MM.1S (cell line): ENCODE results near the gene MCF2L2.
"Not testable (repeated sequence)": the region's sequence is repeated elsewhere in the genome, so short reads cannot be mapped to it uniquely, and the experiment has no call there.

Experiments used
- DNase-seq: peaks from one replicate; pipeline ENCODE4 v3.0.0-alpha.2; 2015
- H2AFZ ChIP-seq: fragments of 300-600 bp; sonication (generic); 2 replicates; pipeline ENCODE4 v1.6.0; 2016; ENCODE audit warnings: antibody characterized with exemption, low read length
- H3F3A ChIP-seq: fragments of 300-600 bp; sonication (generic); 2 replicates; pipeline ENCODE4 v1.6.1; 2016; ENCODE audit warnings: mild to moderate bottlenecking, antibody characterized with exemption, low read length, moderate library complexity, mixed read lengths; ENCODE audit not compliant: insufficient read depth
- H3K27ac ChIP-seq: fragments of 300-600 bp; sonication (generic); 2 replicates; pipeline ENCODE4 v1.5.1; 2016; ENCODE audit warnings: mild to moderate bottlenecking, low read length
- H3K27me3 ChIP-seq: fragments of 300-600 bp; sonication (generic); replicated peaks from 2 replicates; pipeline ENCODE4 v1.6.0; 2016; ENCODE audit warnings: low read length; ENCODE audit not compliant: insufficient read depth
- H3K36me3 ChIP-seq: fragments of 300-600 bp; sonication (generic); replicated peaks from 2 replicates; pipeline ENCODE4 v1.6.1; 2016; ENCODE audit warnings: mild to moderate bottlenecking, low read length, mixed read lengths; ENCODE audit not compliant: insufficient read depth
- H3K4me1 ChIP-seq: fragments of 300-600 bp; sonication (generic); 2 replicates; pipeline ENCODE4 v1.6.1; 2016; ENCODE audit warnings: low read length, mixed read lengths
- H3K4me2 ChIP-seq: fragments of 300-600 bp; sonication (generic); 2 replicates; pipeline ENCODE4 v1.6.0; 2016; ENCODE audit warnings: low read depth, low read length
- H3K4me3 ChIP-seq: fragments of 300-600 bp; sonication (generic); 2 replicates; pipeline ENCODE4 v1.5.1; 2016; ENCODE audit warnings: low read length, mixed read lengths
- H3K79me2 ChIP-seq: fragments of 300-600 bp; sonication (generic); 2 replicates; pipeline ENCODE4 v1.6.1; 2016; ENCODE audit warnings: mixed run types, low read length, mixed read lengths
- H3K9ac ChIP-seq: fragments of 300-600 bp; sonication (generic); 2 replicates; pipeline ENCODE4 v1.6.1; 2016; ENCODE audit warnings: low read length, mixed read lengths
- H3K9me2 ChIP-seq: fragments of 300-600 bp; sonication (generic); replicated peaks from 2 replicates; pipeline ENCODE4 v1.6.1; 2016; ENCODE audit warnings: mild to moderate bottlenecking, low read length, mixed read lengths; ENCODE audit not compliant: insufficient read depth
- H3K9me3 ChIP-seq: fragments of 300-600 bp; sonication (generic); replicated peaks from 2 replicates; pipeline ENCODE4 v1.6.1; 2016; ENCODE audit warnings: mild to moderate bottlenecking, low read length, mixed read lengths; ENCODE audit not compliant: insufficient read depth
- H4K20me1 ChIP-seq: fragments of 300-600 bp; sonication (generic); 2 replicates; pipeline ENCODE4 v1.6.1; 2016; ENCODE audit warnings: mild to moderate bottlenecking, low read length, moderate library complexity, mixed read lengths; ENCODE audit not compliant: insufficient read depth
- EZH2 ChIP-seq: fragments of 300-600 bp; sonication (generic); optimal IDR thresholded peaks from 2 replicates; pipeline ENCODE3; 2017; ENCODE audit warnings: low read depth, mild to moderate bottlenecking, antibody characterized with exemption, low read length, mixed read lengths
- EZH2phosphoT487 ChIP-seq: fragments of 300-600 bp; sonication (generic); IDR thresholded peaks from 2 replicates; pipeline ENCODE4 v1.6.1; 2018; ENCODE audit warnings: antibody characterized with exemption, low read length
- TF ChIP-seq, protein P1 (sequence below): fragments of 300-600 bp; sonication (generic); IDR thresholded peaks from 2 replicates; pipeline ENCODE4 v1.5.1; 2016; ENCODE audit warnings: antibody characterized with exemption, low read length, mixed read lengths

The MCF2L2 gene

DNA sequence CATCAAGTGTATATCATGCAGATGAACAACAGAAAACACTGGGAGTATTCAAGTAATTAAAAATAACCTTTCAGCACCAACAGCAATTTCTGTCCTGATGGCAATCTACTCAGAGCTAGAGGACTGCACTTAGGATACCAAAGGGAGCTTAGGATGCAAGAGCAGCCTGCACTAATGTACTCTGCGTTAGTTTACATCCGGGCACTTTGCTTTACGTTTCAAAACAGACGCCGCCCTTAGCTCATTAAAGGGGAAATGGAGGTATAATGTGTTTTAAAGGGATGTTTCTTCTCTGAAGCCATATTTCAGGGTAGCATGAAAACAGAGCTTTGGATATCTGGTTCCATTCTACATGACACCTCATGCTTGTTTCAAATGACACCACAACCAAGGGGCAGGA is 189.4 kb downstream of the MCF2L2 start:
- no peak for DNase-seq
- no peak overlapping the region for H3K27ac ChIP-seq
- H3K4me2 ChIP-seq = no peak overlapping the region
- H4K20me1 ChIP-seq = no peaks in the 10 kb centered on the region
- no peaks in the 10 kb centered on the region for H3K4me1 ChIP-seq
- TF ChIP-seq EZH2phosphoT487 (no peak), EZH2 (no peak)
- TF ChIP-seq, protein P1, sequence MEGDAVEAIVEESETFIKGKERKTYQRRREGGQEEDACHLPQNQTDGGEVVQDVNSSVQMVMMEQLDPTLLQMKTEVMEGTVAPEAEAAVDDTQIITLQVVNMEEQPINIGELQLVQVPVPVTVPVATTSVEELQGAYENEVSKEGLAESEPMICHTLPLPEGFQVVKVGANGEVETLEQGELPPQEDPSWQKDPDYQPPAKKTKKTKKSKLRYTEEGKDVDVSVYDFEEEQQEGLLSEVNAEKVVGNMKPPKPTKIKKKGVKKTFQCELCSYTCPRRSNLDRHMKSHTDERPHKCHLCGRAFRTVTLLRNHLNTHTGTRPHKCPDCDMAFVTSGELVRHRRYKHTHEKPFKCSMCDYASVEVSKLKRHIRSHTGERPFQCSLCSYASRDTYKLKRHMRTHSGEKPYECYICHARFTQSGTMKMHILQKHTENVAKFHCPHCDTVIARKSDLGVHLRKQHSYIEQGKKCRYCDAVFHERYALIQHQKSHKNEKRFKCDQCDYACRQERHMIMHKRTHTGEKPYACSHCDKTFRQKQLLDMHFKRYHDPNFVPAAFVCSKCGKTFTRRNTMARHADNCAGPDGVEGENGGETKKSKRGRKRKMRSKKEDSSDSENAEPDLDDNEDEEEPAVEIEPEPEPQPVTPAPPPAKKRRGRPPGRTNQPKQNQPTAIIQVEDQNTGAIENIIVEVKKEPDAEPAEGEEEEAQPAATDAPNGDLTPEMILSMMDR = no peak
- no peaks in the 10 kb centered on the region for H3K9me3 ChIP-seq
- H3K9me2 ChIP-seq = no peaks in the 10 kb centered on the region
- H3K36me3 ChIP-seq = no peaks in the 10 kb centered on the region
- H3K9ac ChIP-seq = no peak overlapping the region
- no peak overlapping the region for H3K4me3 ChIP-seq
- H3K79me2 ChIP-seq = no peaks in the 10 kb centered on the region
- H3F3A ChIP-seq = no peaks in the 10 kb centered on the region
- H3K27me3 ChIP-seq = no peaks in the 10 kb centered on the region
- H2AFZ ChIP-seq = no peak overlapping the region

DNA sequence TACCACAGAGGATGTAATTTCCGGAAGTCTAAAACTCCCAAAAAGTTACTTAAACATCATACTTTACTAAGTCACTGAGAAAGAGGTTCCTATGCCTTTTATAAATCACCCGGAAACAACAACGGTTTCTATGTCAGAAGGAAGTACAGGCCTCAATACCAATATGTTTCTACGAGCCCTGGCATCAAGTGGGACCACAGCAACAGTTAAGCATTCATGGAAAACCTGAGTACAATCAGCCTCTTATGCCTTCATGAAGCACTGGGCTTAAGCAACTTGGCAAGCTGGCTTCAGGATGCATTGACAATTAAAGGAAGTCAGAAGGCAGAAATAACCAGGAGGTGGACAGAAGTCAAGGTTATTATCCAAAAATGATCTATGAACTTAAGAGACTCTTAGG is 194.5 kb downstream of the MCF2L2 start:
- H3K79me2 ChIP-seq = no peaks in the 10 kb centered on the region
- H4K20me1 ChIP-seq = no peaks in the 10 kb centered on the region
- no peak overlapping the region for H3K9ac ChIP-seq
- H3K4me3 ChIP-seq = no peak overlapping the region
- no peaks in the 10 kb centered on the region for H3K9me2 ChIP-seq
- H2AFZ ChIP-seq = no peak overlapping the region
- no peaks in the 10 kb centered on the region for H3K9me3 ChIP-seq
- TF ChIP-seq, protein P1 = no peak
- TF ChIP-seq EZH2phosphoT487 (no peak), EZH2 (no peak)
- no peak overlapping the region for H3K4me2 ChIP-seq
- H3F3A ChIP-seq = no peaks in the 10 kb centered on the region
- no peak overlapping the region for H3K27ac ChIP-seq
- H3K4me1 ChIP-seq = no peaks in the 10 kb centered on the region
- no peaks in the 10 kb centered on the region for H3K36me3 ChIP-seq
- no peak for DNase-seq
- no peaks in the 10 kb centered on the region for H3K27me3 ChIP-seq

DNA sequence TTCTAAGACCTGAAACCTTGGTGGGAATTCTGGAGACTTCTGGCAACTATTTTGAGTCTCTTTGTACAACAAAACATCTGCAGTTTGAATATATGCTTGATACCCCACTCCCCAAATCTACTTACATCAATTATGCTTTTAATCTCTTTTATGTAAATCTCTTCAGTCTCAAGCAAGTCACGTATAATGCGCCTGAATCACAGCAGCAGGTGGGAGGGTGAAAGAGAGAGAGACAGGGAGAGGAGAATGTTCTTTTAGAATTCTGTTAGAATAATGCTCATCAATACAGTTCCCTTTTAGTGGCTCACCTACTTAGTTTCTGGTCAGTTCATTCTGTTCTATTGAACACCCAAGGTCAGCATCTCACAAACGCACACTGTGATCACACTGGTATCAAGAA is 197.6 kb downstream of the MCF2L2 start:
- no peaks in the 10 kb centered on the region for H3K4me1 ChIP-seq
- DNase-seq = no peak
- H3K9me3 ChIP-seq = no peaks in the 10 kb centered on the region
- no peak overlapping the region for H2AFZ ChIP-seq
- H4K20me1 ChIP-seq = no peaks in the 10 kb centered on the region
- no peaks in the 10 kb centered on the region for H3K27me3 ChIP-seq
- H3K9ac ChIP-seq = no peak overlapping the region
- H3K9me2 ChIP-seq = no peaks in the 10 kb centered on the region
- H3K79me2 ChIP-seq = no peaks in the 10 kb centered on the region
- H3K27ac ChIP-seq = no peak overlapping the region
- no peak overlapping the region for H3K4me2 ChIP-seq
- TF ChIP-seq, protein P1 = no peak
- TF ChIP-seq EZH2 (no peak), EZH2phosphoT487 (no peak)
- no peaks in the 10 kb centered on the region for H3K36me3 ChIP-seq
- H3K4me3 ChIP-seq = no peak overlapping the region
- H3F3A ChIP-seq = no peaks in the 10 kb centered on the region

DNA sequence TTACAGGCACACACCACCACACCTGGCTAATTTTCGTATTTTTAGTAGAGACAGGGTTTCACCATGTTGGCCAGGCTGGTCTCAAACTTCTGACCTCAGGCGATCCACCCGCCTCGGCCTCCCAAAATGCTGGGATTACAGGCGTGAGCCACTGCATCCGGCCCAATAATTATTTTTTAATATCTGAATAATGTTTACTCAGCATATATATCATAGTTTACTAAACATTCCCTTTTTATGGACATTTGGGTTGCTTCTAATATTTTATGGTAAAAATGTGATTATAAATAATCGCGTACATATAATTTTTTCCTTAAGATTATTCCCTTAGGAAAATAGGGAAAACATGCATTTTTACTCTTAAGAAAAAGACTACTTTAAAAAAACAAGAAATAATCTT is 198.2 kb downstream of the MCF2L2 start:
- H3K27me3 ChIP-seq, H3K9me2 ChIP-seq, H3K4me3 ChIP-seq, H3K4me1 ChIP-seq, H3K36me3 ChIP-seq, H3K4me2 ChIP-seq, H3F3A ChIP-seq, DNase-seq, H3K79me2 ChIP-seq, H2AFZ ChIP-seq, H4K20me1 ChIP-seq, H3K9me3 ChIP-seq, H3K27ac ChIP-seq, H3K9ac ChIP-seq: not testable (repeated sequence)
